Skin of body (tissue), 2 donors: ENCODE results near the gene MUSK. TPM values are rescaled to one million over a fixed set of nuclear protein-coding genes. Genes with fewer than 3 reads are reported as not detected.
A peak's percentile ranks its signal among the peaks of the same experiment; 100 is the strongest.

ENCODE experiments used
- DNase-seq: peaks from one replicate; lab custom pipeline; 2025; lab: John Stamatoyannopoulos, UW
- total RNA-seq: library from RNA; depleted of rRNA; stranded (reverse); fragments of >200 nt; gene quantifications from one replicate; pipeline ENCODE4 v1.2.3, GENCODE V29; 2014

Gene MUSK
- total RNA-seq: 1.1 TPM

GRCh38 chr9:110668570-110669167, at the start of gene MUSK:
MUSK (plus strand) TSS chr9:110668791; CDS start chr9:110668905, 114 bp downstream.
- DNase-seq: no peak

- peak; percentile 14 for DNase-seq
Observed at GRCh38 chr9:110619831-110620230, 48.8 kb upstream of the MUSK start.

- DNase-seq: peak; percentile 85
Observed at GRCh38 chr9:110620726-110621125, 47.9 kb upstream of the MUSK start.

GRCh38 chr9:110622368-110622767, 46.2 kb upstream of the MUSK start:
- no peak for DNase-seq

- peak; percentile 56 for DNase-seq
Observed at GRCh38 chr9:110623462-110624025, 45.0 kb upstream of the MUSK start.

GRCh38 chr9:110626101-110626829, 42.3 kb upstream of the MUSK start:
- no peak for DNase-seq

GRCh38 chr9:110635589-110635988, 33.0 kb upstream of the MUSK start:
- DNase-seq: no peak

- DNase-seq: peak; percentile 51
Observed at GRCh38 chr9:110638381-110638954, 30.1 kb upstream of the MUSK start.

GRCh38 chr9:110640736-110641135, 27.9 kb upstream of the MUSK start:
- DNase-seq: no peak

GRCh38 chr9:110641293-110641692, 27.3 kb upstream of the MUSK start:
- DNase-seq: no peak

- DNase-seq: no peak
Observed at GRCh38 chr9:110648696-110649095, 19.9 kb upstream of the MUSK start.

GRCh38 chr9:110650261-110650660, 18.3 kb upstream of the MUSK start:
- DNase-seq: no peak

GRCh38 chr9:110650991-110651411, 17.6 kb upstream of the MUSK start:
- peak; percentile 92 for DNase-seq

- DNase-seq: no peak
Observed at GRCh38 chr9:110655754-110656641, 12.6 kb upstream of the MUSK start.

GRCh38 chr9:110659891-110660541, 8.6 kb upstream of the MUSK start:
- no peak for DNase-seq

GRCh38 chr9:110669433-110669832, 842 bp downstream of the MUSK start:
- no peak for DNase-seq

- no peak for DNase-seq
Observed at GRCh38 chr9:110671849-110672248, 3.3 kb downstream of the MUSK start.

GRCh38 chr9:110672873-110673510, 4.4 kb downstream of the MUSK start:
- DNase-seq: no peak

- DNase-seq: no peak
Observed at GRCh38 chr9:110687497-110687896, 18.9 kb downstream of the MUSK start.

GRCh38 chr9:110688329-110688728, 19.7 kb downstream of the MUSK start:
- no peak for DNase-seq
